GM19438 (cell line): ENCODE results near the gene SAMD9.
A peak's percentile ranks its signal among the peaks of the same experiment; 100 is the strongest.
"Not testable (repeated sequence)": the region's sequence is repeated elsewhere in the genome, so short reads cannot be mapped to it uniquely, and the experiment has no call there.

Experiments
- ATAC-seq: cut with Tn5 transposase; IDR thresholded peaks from one replicate; pipeline ENCODE4 v1.9.1; 2021; ENCODE audit warnings: low read depth; ENCODE audit not compliant: unreplicated experiment

SAMD9 gene

DNA sequence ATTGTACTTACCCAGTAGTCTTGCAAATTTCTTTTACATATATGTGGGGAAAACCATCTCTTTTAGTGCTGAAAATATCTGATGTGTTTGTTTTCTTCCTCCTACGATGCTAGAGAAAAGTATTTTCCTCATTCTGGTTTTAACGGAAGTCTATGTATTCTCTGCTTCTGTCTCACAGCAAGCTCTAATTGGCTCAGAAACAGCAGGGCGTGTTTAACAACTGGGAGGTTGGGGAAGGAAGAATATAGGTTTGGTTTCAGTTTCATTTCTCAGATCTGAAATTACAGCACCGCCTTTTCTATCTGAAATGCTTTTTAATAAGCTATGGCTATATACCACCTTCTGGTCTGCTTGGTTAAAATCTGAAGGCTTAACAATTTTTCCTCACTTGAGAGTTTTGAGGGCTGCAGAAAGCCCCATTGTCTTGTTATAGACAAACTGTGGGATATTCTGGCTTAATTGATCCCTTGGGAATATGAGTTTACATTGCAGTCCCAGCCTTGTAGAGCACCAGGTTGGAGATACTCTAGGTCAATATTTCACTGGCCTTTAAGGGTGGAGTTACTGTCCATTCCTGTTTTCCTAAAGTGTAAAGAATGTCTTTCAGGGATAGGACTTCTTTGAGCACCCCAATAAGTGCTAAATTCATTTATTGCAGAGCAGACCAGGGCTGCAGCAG is at the start of gene SAMD9:
SAMD9 (minus strand) TSS at position 128 of the 679 bp plus-strand sequence. CDS start 11,882 bp downstream, outside the sequence.
- peak; percentile 100 for ATAC-seq

GRCh38 chr7:93165447-93165846 is 47.7 kb upstream of the SAMD9 start:
- ATAC-seq, result peak; percentile 97

DNA sequence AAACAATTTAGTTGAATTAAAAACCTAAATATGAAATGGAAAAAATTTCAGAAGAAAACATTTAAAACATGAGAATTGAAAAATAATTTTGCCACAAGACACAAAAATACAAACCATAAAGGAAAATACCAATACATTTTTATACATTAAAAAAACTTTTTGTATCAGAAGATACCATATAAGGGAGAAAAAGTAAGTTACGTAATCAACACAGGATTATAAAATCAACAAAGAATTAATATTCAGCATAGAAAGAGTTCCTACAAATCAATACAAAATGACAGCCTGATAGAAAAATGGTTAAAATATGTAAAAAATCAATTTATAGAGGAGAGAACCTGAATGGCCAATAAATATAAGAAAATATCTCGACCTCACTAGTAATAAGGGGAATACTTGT is 47.0 kb upstream of the SAMD9 start:
- no peak for ATAC-seq

GRCh38 chr7:93161181-93161762 is 43.5 kb upstream of the SAMD9 start:
- ATAC-seq, result no peak

DNA sequence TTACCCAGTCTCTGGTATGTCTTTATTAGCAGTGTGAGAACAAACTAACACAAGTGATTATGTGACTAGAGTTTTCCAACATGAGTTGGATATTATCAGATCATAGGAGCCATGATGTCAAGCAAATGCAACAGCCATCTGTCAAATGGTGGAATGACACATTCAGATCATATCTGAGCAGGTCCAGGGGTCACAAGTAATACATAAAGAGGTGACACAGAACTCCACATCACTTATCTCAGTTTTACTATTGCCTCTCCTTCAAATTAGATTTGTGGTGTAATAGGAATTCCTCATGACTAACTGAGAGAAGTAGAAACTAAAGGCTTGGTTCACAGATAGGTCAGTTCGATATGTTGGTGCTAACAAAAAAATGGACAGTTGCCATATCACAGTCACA is 42.6 kb upstream of the SAMD9 start:
- no peak for ATAC-seq

DNA sequence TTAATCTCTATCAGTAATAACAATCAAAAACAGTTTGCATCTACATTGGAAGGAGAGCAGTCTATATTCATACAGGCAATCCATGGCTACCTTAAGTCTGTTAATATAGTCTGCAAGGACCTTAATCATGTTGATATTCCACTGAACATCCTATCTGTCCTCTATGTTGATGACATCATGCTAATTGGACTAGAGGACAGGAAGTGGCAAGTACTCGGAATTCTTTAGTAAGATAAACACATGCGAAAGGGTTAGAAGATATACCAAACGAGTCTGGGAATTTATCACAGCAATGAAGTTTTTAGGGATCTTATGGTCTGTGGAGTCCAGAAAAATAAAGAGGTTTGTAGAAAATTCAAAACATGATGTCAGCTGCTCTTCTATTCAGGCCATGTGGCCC is 41.7 kb upstream of the SAMD9 start:
- no peak for ATAC-seq

- no peak for ATAC-seq
These were observed 39.1 kb upstream of the SAMD9 start for GRCh38 chr7:93156884-93157283.

DNA sequence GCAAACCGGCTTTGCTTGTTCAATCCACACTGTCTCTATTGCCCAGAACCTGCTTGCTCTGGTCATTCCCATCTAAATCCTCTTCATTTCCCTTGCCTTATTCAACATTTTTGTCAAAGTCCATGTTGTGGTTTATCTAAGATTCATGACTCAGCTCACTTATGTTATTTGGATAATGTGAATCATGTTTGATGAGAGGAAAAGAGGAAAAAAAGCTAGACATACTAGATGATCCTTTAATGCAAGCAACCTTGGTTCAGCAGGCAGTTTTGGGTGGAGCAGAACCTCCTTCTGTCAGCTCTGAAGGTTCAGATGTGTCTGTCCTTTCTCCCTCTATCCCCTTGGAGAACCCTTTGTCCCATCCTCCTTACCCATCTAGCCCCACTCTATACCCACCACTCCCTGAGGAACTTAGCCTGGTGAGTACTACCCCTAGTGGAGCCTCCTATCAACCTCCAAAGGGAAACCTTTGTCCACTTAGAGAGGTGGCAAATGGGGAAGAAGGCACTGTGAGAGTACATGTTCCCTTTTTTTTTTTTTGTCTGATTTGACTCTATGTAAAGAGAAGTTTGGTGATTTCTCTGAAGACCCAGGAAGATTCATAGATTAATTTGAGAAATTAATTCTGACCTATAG is 32.5 kb upstream of the SAMD9 start:
- ATAC-seq, result no peak

- ATAC-seq, result no peak
These were observed 30.9 kb upstream of the SAMD9 start for GRCh38 chr7:93148727-93149126.

DNA sequence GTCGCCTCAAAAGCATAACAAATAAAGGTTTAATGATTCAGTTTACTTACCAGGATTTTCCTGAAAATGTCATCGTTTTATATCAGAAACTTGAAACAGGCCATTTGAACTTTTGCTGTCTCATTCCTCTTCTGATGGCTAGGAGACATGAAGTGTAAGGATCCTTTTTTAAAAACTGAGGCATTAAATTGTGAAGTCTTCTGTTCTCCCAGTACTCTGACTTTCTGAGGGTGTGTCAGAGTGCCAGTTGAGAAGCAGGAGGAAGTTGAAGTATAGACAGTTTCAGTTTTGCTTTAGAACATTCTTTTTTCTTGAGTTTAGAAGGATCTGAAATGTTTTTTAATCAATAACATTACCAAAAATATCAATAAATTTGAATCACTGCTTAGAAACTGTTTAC is 30.4 kb upstream of the SAMD9 start, which contains the start of gene SAMD9L:
SAMD9L (minus strand) TSS at position 242 of the 400 bp plus-strand sequence. CDS start 12,414 bp downstream, outside the sequence.
- peak; percentile 61 for ATAC-seq

DNA sequence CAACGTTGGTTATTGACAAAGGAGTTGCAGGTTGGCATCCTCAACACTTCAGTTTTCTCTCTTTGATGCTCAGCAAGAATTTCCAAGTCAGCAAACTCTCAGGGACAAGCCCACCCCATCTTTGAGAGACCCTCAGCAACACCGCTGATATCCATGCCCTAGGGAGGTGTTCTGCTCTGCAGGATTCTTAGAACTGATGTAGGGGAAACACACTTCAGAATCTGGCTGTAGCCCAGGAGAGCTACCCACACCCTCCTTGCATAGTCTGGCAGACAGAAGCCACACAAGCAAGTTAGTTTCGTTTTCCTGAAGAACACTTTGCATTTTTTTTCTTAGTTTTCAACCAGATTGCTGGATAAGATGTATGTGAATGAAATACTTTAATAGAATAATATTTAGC is 29.6 kb upstream of the SAMD9 start:
- ATAC-seq, result peak; percentile 74

GRCh38 chr7:93146472-93147141 is 28.8 kb upstream of the SAMD9 start:
- peak; percentile 33 for ATAC-seq

- ATAC-seq, result no peak
These were observed 28.3 kb upstream of the SAMD9 start for GRCh38 chr7:93146036-93146435.

GRCh38 chr7:93145354-93145753 is 27.6 kb upstream of the SAMD9 start:
- no peak for ATAC-seq

- no peak for ATAC-seq
These were observed 24.3 kb upstream of the SAMD9 start for GRCh38 chr7:93142127-93142526.

DNA sequence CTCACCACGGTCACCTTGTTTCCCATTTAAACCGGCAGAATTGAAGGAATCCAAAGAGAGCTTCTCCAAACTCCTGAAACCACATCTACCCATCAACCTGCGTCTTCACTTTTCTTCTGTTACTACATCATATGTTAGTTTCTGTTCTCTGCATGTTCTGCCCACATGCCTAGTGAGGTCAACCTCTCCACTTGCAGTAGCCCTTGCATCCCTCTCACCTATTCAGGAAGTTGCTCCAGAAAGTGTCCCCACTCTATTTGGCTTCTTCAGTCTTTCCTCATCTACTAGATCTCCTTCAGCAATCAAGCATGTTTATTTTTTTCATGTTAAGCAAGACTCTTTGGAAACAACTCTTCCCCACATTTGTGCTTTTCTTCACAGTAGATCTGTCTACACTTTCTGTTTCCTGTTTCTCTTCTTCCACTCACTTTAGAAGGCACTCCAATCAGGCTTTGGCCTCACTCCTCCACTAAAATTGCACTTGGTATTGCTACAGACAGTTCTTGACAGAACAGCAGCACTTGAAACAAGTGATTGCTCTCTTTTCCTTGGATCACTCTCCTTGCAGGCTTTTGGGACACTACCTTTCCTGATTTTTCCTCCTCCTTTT is 22.9 kb upstream of the SAMD9 start:
- ATAC-seq, result no peak

GRCh38 chr7:93138576-93138975 is 20.8 kb upstream of the SAMD9 start:
- no peak for ATAC-seq

GRCh38 chr7:93133005-93133404 is 15.2 kb upstream of the SAMD9 start:
- ATAC-seq, result no peak

GRCh38 chr7:93132216-93132615 is 14.4 kb upstream of the SAMD9 start:
- ATAC-seq, result no peak

GRCh38 chr7:93126954-93127353 is 9.2 kb upstream of the SAMD9 start:
- not testable (repeated sequence) for ATAC-seq

GRCh38 chr7:93123532-93123931 is 5.8 kb upstream of the SAMD9 start:
- not testable (repeated sequence) for ATAC-seq
